Measurements from ENCODE around the gene TGM4.

The TGM4 gene

DNA sequence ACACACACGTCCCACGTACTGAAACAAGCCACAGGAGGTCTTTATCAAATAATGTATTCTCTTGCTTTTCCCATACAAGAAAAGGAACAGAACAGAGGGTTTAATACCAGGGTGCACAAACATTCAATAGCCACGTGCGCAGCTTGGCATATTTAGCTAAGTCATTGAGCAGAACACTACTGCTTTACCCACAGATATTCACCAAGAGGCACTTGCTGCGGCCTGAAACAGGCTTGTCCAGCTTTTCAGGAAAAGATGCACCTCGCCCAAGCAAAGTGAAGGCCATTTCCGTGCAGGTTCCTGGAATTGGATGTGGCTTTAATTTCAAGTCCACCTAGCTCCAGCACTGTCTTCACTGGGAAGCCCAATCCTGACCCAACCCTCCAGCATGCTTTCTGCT, 84.0 kb downstream of the TGM4 start:
- H3K9me3 ChIP-seq (ENCODE audit: low read length) = no peaks in the 10 kb centered on the region
- H3K4me1 ChIP-seq (ENCODE audit: insufficient read depth, low read length) = no peaks in the 10 kb centered on the region
- no peak overlapping the region for H3K9ac ChIP-seq (ENCODE audit: low read length)
- H3K4me3 ChIP-seq (ENCODE audit: low read depth in 1 of 2, low read length in 2 of 2) = no peak overlapping the region
- H3K27me3 ChIP-seq (ENCODE audit: control insufficient read depth in 1 of 2, insufficient read depth in 2 of 2, low read length in 2 of 2) = no peaks in the 10 kb centered on the region
- no peak overlapping the region for H3K27ac ChIP-seq (ENCODE audit: low read depth, low read length)
- H3K36me3 ChIP-seq (ENCODE audit: insufficient read depth, low read length) = peaks cover 36% of the 10 kb centered on the region

DNA sequence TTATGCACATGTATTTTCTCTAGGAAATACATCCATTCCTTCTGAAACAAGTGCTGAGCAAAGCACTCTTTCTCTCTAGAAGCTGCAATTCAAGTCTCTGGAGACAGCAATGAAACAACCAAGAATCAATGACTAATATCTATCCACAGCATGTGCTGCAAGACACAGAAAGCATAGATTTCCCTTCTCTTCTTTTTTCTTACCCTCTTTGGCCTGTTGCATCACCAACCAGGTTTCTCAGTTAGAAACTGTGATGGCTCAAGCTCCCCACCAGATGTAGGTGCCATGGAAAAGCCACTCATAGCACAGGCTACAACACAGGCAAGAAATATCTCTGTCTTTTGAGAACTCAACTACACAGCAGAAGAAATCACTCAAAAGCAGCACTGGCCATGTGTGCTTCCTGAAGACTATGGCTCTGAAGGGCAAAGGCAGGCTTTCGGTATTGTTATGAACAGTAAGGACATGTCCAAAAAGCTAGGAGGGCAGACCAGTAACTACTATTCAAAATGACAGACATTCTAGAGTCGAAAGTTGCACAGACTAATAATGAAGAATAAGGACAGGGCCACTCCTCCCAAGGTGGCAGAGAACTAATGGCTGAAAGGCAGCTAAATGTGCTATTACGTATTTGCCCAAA, 86.1 kb downstream of the TGM4 start:
- Histone ChIP-seq H3K27me3 (ENCODE audit: control insufficient read depth in 1 of 2, insufficient read depth in 2 of 2, low read length in 2 of 2) (no peaks in the 10 kb centered on the region), H3K9me3 (ENCODE audit: low read length) (no peaks in the 10 kb centered on the region), H3K4me3 (ENCODE audit: low read depth in 1 of 2, low read length in 2 of 2) (no peak overlapping the region), H3K36me3 (ENCODE audit: insufficient read depth, low read length) (peaks cover 27% of the 10 kb centered on the region), H3K9ac (ENCODE audit: low read length) (no peak overlapping the region), H3K4me1 (ENCODE audit: insufficient read depth, low read length) (no peaks in the 10 kb centered on the region), H3K27ac (ENCODE audit: low read depth, low read length) (no peak overlapping the region)

GRCh38 chr3:44961888-44962287, 87.5 kb downstream of the TGM4 start:
- H3K4me1 ChIP-seq (ENCODE audit: insufficient read depth, low read length) = no peaks in the 10 kb centered on the region

GRCh38 chr3:44962621-44963393, 88.4 kb downstream of the TGM4 start:
- H3K4me1 ChIP-seq (ENCODE audit: insufficient read depth, low read length) = no peaks in the 10 kb centered on the region
- H3K27me3 ChIP-seq (ENCODE audit: control insufficient read depth in 1 of 2, insufficient read depth in 2 of 2, low read length in 2 of 2) = no peaks in the 10 kb centered on the region

More at GRCh38 chr3:44961888-44962287, 87.5 kb downstream of the TGM4 start:
- Histone ChIP-seq H3K9ac (ENCODE audit: low read length) (no peak overlapping the region), H3K27me3 (ENCODE audit: control insufficient read depth in 1 of 2, insufficient read depth in 2 of 2, low read length in 2 of 2) (no peaks in the 10 kb centered on the region), H3K9me3 (ENCODE audit: low read length) (no peaks in the 10 kb centered on the region), H3K4me3 (ENCODE audit: low read depth in 1 of 2, low read length in 2 of 2) (no peak overlapping the region), H3K36me3 (ENCODE audit: insufficient read depth, low read length) (peaks cover 25% of the 10 kb centered on the region), H3K27ac (ENCODE audit: low read depth, low read length) (no peak overlapping the region)

DNA sequence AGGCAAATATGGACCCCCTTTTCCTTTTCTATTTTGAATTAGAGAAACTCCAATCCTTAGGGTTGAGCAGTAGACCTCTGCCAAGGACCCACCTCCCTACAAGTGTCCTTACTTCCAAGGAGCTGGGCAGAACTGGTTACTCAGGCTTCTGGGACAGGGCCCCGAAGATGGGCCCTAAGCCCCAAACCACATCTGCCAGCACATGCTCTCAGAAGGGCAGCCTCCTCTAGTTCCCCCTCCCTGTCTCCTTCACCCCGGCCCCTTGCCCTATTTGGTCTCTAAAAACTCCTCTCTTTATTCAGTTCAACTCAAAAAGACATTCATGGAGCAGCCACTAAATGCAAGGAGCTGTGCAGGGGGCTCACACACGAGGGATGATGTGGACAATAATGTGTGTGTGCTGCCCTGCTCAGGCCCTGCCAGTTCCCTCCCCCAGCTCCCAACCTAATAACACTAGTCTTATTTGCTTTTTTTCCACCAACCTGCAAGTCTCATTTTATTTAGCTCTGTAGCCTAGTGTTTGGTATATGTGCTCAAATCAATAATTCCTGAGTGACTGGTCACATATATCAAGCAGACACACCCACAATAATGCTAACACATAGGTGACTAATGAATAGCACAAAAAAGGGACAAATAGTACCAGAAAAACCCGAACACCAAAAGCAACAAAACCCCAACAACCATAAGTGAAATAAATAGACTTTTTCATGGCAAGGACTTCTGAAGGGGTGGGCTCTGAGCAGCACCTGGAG, 89.3 kb downstream of the TGM4 start:
- no peak overlapping the region for H3K9ac ChIP-seq (ENCODE audit: low read length)
- H3K4me3 ChIP-seq (ENCODE audit: low read depth in 1 of 2, low read length in 2 of 2) = no peak overlapping the region
- H3K36me3 ChIP-seq (ENCODE audit: insufficient read depth, low read length) = peaks cover 6% of the 10 kb centered on the region
- H3K27ac ChIP-seq (ENCODE audit: low read depth, low read length) = no peak overlapping the region
- no peaks in the 10 kb centered on the region for H3K4me1 ChIP-seq (ENCODE audit: insufficient read depth, low read length)
- no peaks in the 10 kb centered on the region for H3K9me3 ChIP-seq (ENCODE audit: low read length)
- H3K27me3 ChIP-seq (ENCODE audit: control insufficient read depth in 1 of 2, insufficient read depth in 2 of 2, low read length in 2 of 2) = no peaks in the 10 kb centered on the region

More at GRCh38 chr3:44962621-44963393, 88.4 kb downstream of the TGM4 start:
- Histone ChIP-seq H3K9me3 (ENCODE audit: low read length) (no peaks in the 10 kb centered on the region), H3K27ac (ENCODE audit: low read depth, low read length) (no peak overlapping the region), H3K36me3 (ENCODE audit: insufficient read depth, low read length) (peaks cover 16% of the 10 kb centered on the region), H3K9ac (ENCODE audit: low read length) (no peak overlapping the region), H3K4me3 (ENCODE audit: low read depth in 1 of 2, low read length in 2 of 2) (no peak overlapping the region)

All from muscle layer of colon (tissue), 2 donors.